Measurements from ENCODE around the gene MYG1.
"Not testable (repeated sequence)": the region's sequence is repeated elsewhere in the genome, so short reads cannot be mapped to it uniquely, and the experiment has no call there.

The MYG1 gene

GRCh38 chr12:53286448-53286847 lies 13.0 kb upstream of the MYG1 start:
- Histone ChIP-seq H3K4me1 (ENCODE audit: control insufficient read depth in 5 of 5, insufficient read depth in 5 of 5, low read length in 5 of 5) (peaks cover 3 to 25% (median 6%) of the 10 kb centered on the region in 5 donors), H3K9me3 (ENCODE audit: control insufficient read depth in 5 of 5, low read length in 5 of 5) (no peaks in the 10 kb centered on the region), H3K9ac (ENCODE audit: low read length in 5 of 5) (peak overlapping the region in 1 of 5 donors; percentile 62), H3K27me3 (ENCODE audit: control insufficient read depth in 5 of 5, insufficient read depth in 4 of 5, low read length in 5 of 5) (no peaks in the 10 kb centered on the region), H3K36me3 (ENCODE audit: control insufficient read depth in 5 of 5, insufficient read depth in 5 of 5, low read length in 5 of 5) (no peaks in the 10 kb centered on the region), H3K4me3 (ENCODE audit: low read depth in 1 of 5, low read length in 5 of 5) (no peak overlapping the region), H3K27ac (ENCODE audit: low read depth, low read length) (no peak overlapping the region)

- peaks cover 0 to 2% (median 0%) of the 10 kb centered on the region in 5 donors for H3K36me3 ChIP-seq (ENCODE audit: control insufficient read depth in 5 of 5, insufficient read depth in 5 of 5, low read length in 5 of 5)
- H3K4me3 ChIP-seq (ENCODE audit: low read depth in 1 of 5, low read length in 5 of 5) = no peak overlapping the region
- H3K27ac ChIP-seq (ENCODE audit: low read depth, low read length) = no peak overlapping the region
- no peak overlapping the region for H3K9ac ChIP-seq (ENCODE audit: low read length in 5 of 5)
- no peaks in the 10 kb centered on the region for H3K27me3 ChIP-seq (ENCODE audit: control insufficient read depth in 5 of 5, insufficient read depth in 4 of 5, low read length in 5 of 5)
- peaks cover 3 to 25% (median 6%) of the 10 kb centered on the region in 5 donors for H3K4me1 ChIP-seq (ENCODE audit: control insufficient read depth in 5 of 5, insufficient read depth in 5 of 5, low read length in 5 of 5)
- H3K9me3 ChIP-seq (ENCODE audit: control insufficient read depth in 5 of 5, low read length in 5 of 5) = no peaks in the 10 kb centered on the region
Observed at GRCh38 chr12:53287741-53288216, 11.7 kb upstream of the MYG1 start.

- H3K36me3 ChIP-seq (ENCODE audit: control insufficient read depth in 5 of 5, insufficient read depth in 5 of 5, low read length in 5 of 5) = peaks cover 0 to 3% (median 0%) of the 10 kb centered on the region in 5 donors
- no peaks in the 10 kb centered on the region for H3K27me3 ChIP-seq (ENCODE audit: control insufficient read depth in 5 of 5, insufficient read depth in 4 of 5, low read length in 5 of 5)
- H3K4me1 ChIP-seq (ENCODE audit: control insufficient read depth in 5 of 5, insufficient read depth in 5 of 5, low read length in 5 of 5) = peaks cover 3 to 25% (median 6%) of the 10 kb centered on the region in 5 donors
- H3K9ac ChIP-seq (ENCODE audit: low read length in 5 of 5) = no peak overlapping the region
- H3K27ac ChIP-seq (ENCODE audit: low read depth, low read length) = no peak overlapping the region
- H3K9me3 ChIP-seq (ENCODE audit: control insufficient read depth in 5 of 5, low read length in 5 of 5) = no peaks in the 10 kb centered on the region
- H3K4me3 ChIP-seq (ENCODE audit: low read depth in 1 of 5, low read length in 5 of 5) = no peak overlapping the region
Observed at GRCh38 chr12:53288322-53288721, 11.2 kb upstream of the MYG1 start.

GRCh38 chr12:53289891-53290290 lies 9.6 kb upstream of the MYG1 start:
- peaks cover 0 to 3% (median 0%) of the 10 kb centered on the region in 5 donors for H3K36me3 ChIP-seq (ENCODE audit: control insufficient read depth in 5 of 5, insufficient read depth in 5 of 5, low read length in 5 of 5)
- H3K9ac ChIP-seq (ENCODE audit: low read length in 5 of 5) = no peak overlapping the region
- H3K27ac ChIP-seq (ENCODE audit: low read depth, low read length) = no peak overlapping the region
- peak overlapping the region in 1 of 5 donors; percentile 27 for H3K4me3 ChIP-seq (ENCODE audit: low read depth in 1 of 5, low read length in 5 of 5)
- no peaks in the 10 kb centered on the region for H3K9me3 ChIP-seq (ENCODE audit: control insufficient read depth in 5 of 5, low read length in 5 of 5)
- no peaks in the 10 kb centered on the region for H3K27me3 ChIP-seq (ENCODE audit: control insufficient read depth in 5 of 5, insufficient read depth in 4 of 5, low read length in 5 of 5)
- H3K4me1 ChIP-seq (ENCODE audit: control insufficient read depth in 5 of 5, insufficient read depth in 5 of 5, low read length in 5 of 5) = peaks cover 3 to 29% (median 10%) of the 10 kb centered on the region in 5 donors

GRCh38 chr12:53290661-53291060 lies 8.8 kb upstream of the MYG1 start:
- no peaks in the 10 kb centered on the region for H3K9me3 ChIP-seq (ENCODE audit: control insufficient read depth in 5 of 5, low read length in 5 of 5)
- peaks cover 3 to 37% (median 13%) of the 10 kb centered on the region in 5 donors for H3K4me1 ChIP-seq (ENCODE audit: control insufficient read depth in 5 of 5, insufficient read depth in 5 of 5, low read length in 5 of 5)
- H3K27ac ChIP-seq (ENCODE audit: low read depth, low read length) = no peak overlapping the region
- H3K27me3 ChIP-seq (ENCODE audit: control insufficient read depth in 5 of 5, insufficient read depth in 4 of 5, low read length in 5 of 5) = no peaks in the 10 kb centered on the region
- H3K4me3 ChIP-seq (ENCODE audit: low read depth in 1 of 5, low read length in 5 of 5) = no peak overlapping the region
- H3K9ac ChIP-seq (ENCODE audit: low read length in 5 of 5) = no peak overlapping the region
- peaks cover 0 to 3% (median 0%) of the 10 kb centered on the region in 5 donors for H3K36me3 ChIP-seq (ENCODE audit: control insufficient read depth in 5 of 5, insufficient read depth in 5 of 5, low read length in 5 of 5)

GRCh38 chr12:53292426-53292825 lies 7.1 kb upstream of the MYG1 start:
- Histone ChIP-seq H3K4me3 (ENCODE audit: low read depth in 1 of 5, low read length in 5 of 5) (no peak overlapping the region), H3K9ac (ENCODE audit: low read length in 5 of 5) (no peak overlapping the region), H3K27ac (ENCODE audit: low read depth, low read length) (no peak overlapping the region), H3K9me3 (ENCODE audit: control insufficient read depth in 5 of 5, low read length in 5 of 5) (no peaks in the 10 kb centered on the region), H3K4me1 (ENCODE audit: control insufficient read depth in 5 of 5, insufficient read depth in 5 of 5, low read length in 5 of 5) (peaks cover 3 to 47% (median 31%) of the 10 kb centered on the region in 5 donors), H3K27me3 (ENCODE audit: control insufficient read depth in 5 of 5, insufficient read depth in 4 of 5, low read length in 5 of 5) (no peaks in the 10 kb centered on the region), H3K36me3 (ENCODE audit: control insufficient read depth in 5 of 5, insufficient read depth in 5 of 5, low read length in 5 of 5) (peaks cover 0 to 3% (median 0%) of the 10 kb centered on the region in 5 donors)

GRCh38 chr12:53295070-53295890 lies 4.2 kb upstream of the MYG1 start, which contains the start of gene PFDN5:
PFDN5 (plus strand) TSS chr12:53295542; CDS start chr12:53295568, 26 bp downstream.
- H3K4me1 ChIP-seq (ENCODE audit: control insufficient read depth in 5 of 5, insufficient read depth in 5 of 5, low read length in 5 of 5) = peaks cover 7 to 54% (median 42%) of the 10 kb centered on the region in 5 donors
- H3K36me3 ChIP-seq (ENCODE audit: control insufficient read depth in 5 of 5, insufficient read depth in 5 of 5, low read length in 5 of 5) = peaks cover 4 to 11% (median 7%) of the 10 kb centered on the region in 5 donors
- no peaks in the 10 kb centered on the region for H3K27me3 ChIP-seq (ENCODE audit: control insufficient read depth in 5 of 5, insufficient read depth in 4 of 5, low read length in 5 of 5)

GRCh38 chr12:53295891-53296219 lies 3.6 kb upstream of the MYG1 start:
- H3K4me1 ChIP-seq (ENCODE audit: control insufficient read depth in 5 of 5, insufficient read depth in 5 of 5, low read length in 5 of 5) = peaks cover 10 to 59% (median 48%) of the 10 kb centered on the region in 5 donors
- H3K27ac ChIP-seq (ENCODE audit: low read depth, low read length) = peak overlapping the region; percentile 94
- no peaks in the 10 kb centered on the region for H3K9me3 ChIP-seq (ENCODE audit: control insufficient read depth in 5 of 5, low read length in 5 of 5)
- H3K27me3 ChIP-seq (ENCODE audit: control insufficient read depth in 5 of 5, insufficient read depth in 4 of 5, low read length in 5 of 5) = no peaks in the 10 kb centered on the region
- peak overlapping the region; percentile 93 to 100 (median 99) for H3K9ac ChIP-seq (ENCODE audit: low read length in 5 of 5)
- H3K36me3 ChIP-seq (ENCODE audit: control insufficient read depth in 5 of 5, insufficient read depth in 5 of 5, low read length in 5 of 5) = peaks cover 4 to 11% (median 7%) of the 10 kb centered on the region in 5 donors
- H3K4me3 ChIP-seq (ENCODE audit: low read depth in 1 of 5, low read length in 5 of 5) = peak overlapping the region; percentile 90 to 97 (median 96)

More at GRCh38 chr12:53295070-53295890, 4.2 kb upstream of the MYG1 start, which contains the start of gene PFDN5:
- Histone ChIP-seq H3K9me3 (ENCODE audit: control insufficient read depth in 5 of 5, low read length in 5 of 5) (no peaks in the 10 kb centered on the region), H3K27ac (ENCODE audit: low read depth, low read length) (peak within 1 kb of the TSS; percentile 94), H3K4me3 (ENCODE audit: low read depth in 1 of 5, low read length in 5 of 5) (peak within 1 kb of the TSS; percentile 90 to 97 (median 96)), H3K9ac (ENCODE audit: low read length in 5 of 5) (peak within 1 kb of the TSS; percentile 93 to 100 (median 99))

GRCh38 chr12:53297106-53297505 lies 2.4 kb upstream of the MYG1 start:
- Histone ChIP-seq H3K9ac (ENCODE audit: low read length in 5 of 5) (peak overlapping the region in 2 of 5 donors; percentile 49 to 93), H3K4me1 (ENCODE audit: control insufficient read depth in 5 of 5, insufficient read depth in 5 of 5, low read length in 5 of 5) (peaks cover 10 to 65% (median 48%) of the 10 kb centered on the region in 5 donors), H3K27ac (ENCODE audit: low read depth, low read length) (peak overlapping the region; percentile 94), H3K36me3 (ENCODE audit: control insufficient read depth in 5 of 5, insufficient read depth in 5 of 5, low read length in 5 of 5) (peaks cover 4 to 18% (median 11%) of the 10 kb centered on the region in 5 donors)
- not testable (repeated sequence) for H3K4me3 ChIP-seq (ENCODE audit: low read depth in 1 of 5, low read length in 5 of 5); H3K9me3 ChIP-seq (ENCODE audit: control insufficient read depth in 5 of 5, low read length in 5 of 5); H3K27me3 ChIP-seq (ENCODE audit: control insufficient read depth in 5 of 5, insufficient read depth in 4 of 5, low read length in 5 of 5)

GRCh38 chr12:53298164-53298563 lies 1.3 kb upstream of the MYG1 start:
- H3K9ac ChIP-seq (ENCODE audit: low read length in 5 of 5) = peak overlapping the region in 3 of 5 donors; percentile 15 to 70 (median 47)
- H3K36me3 ChIP-seq (ENCODE audit: control insufficient read depth in 5 of 5, insufficient read depth in 5 of 5, low read length in 5 of 5) = peaks cover 4 to 28% (median 19%) of the 10 kb centered on the region in 5 donors
- H3K9me3 ChIP-seq (ENCODE audit: control insufficient read depth in 5 of 5, low read length in 5 of 5) = no peaks in the 10 kb centered on the region
- H3K27ac ChIP-seq (ENCODE audit: low read depth, low read length) = peak overlapping the region; percentile 94
- H3K4me1 ChIP-seq (ENCODE audit: control insufficient read depth in 5 of 5, insufficient read depth in 5 of 5, low read length in 5 of 5) = peaks cover 12 to 69% (median 48%) of the 10 kb centered on the region in 5 donors
- no peaks in the 10 kb centered on the region for H3K27me3 ChIP-seq (ENCODE audit: control insufficient read depth in 5 of 5, insufficient read depth in 4 of 5, low read length in 5 of 5)
- no peak overlapping the region for H3K4me3 ChIP-seq (ENCODE audit: low read depth in 1 of 5, low read length in 5 of 5)
